Endodermal cell (in vitro differentiated cells): Measurements from ENCODE around the gene ODAD3. TPM values are rescaled to one million over a fixed set of nuclear protein-coding genes. Genes with fewer than 3 reads are reported as not detected.
"Not testable (repeated sequence)": the region's sequence is repeated elsewhere in the genome, so short reads cannot be mapped to it uniquely, and the experiment has no call there.

Source experiments
- DNase-seq: peaks from one replicate; pipeline ENCODE4 v3.0.0-alpha.2; 2017
- H3K27ac ChIP-seq: 2 replicates; pipeline ENCODE4 v1.5.1; 2013; ENCODE audit warnings: mild to moderate bottlenecking, low read depth, low read length, moderate library complexity
- H3K27me3 ChIP-seq: 2 replicates; pipeline ENCODE4 v1.6.1; 2013; ENCODE audit warnings: mild to moderate bottlenecking, low read length, moderate library complexity; ENCODE audit not compliant: insufficient read depth, control insufficient read depth, poor library complexity, severe bottlenecking
- H3K36me3 ChIP-seq: 2 replicates; pipeline ENCODE4 v1.7.0; 2013; ENCODE audit warnings: mild to moderate bottlenecking, low read length, moderate library complexity; ENCODE audit not compliant: control insufficient read depth, insufficient read depth
- H3K4me1 ChIP-seq: one replicate; pipeline ENCODE4 v1.7.0; 2013; ENCODE audit warnings: low read length; ENCODE audit not compliant: control insufficient read depth, insufficient read depth
- H3K4me3 ChIP-seq: 2 replicates; pipeline ENCODE4 v1.5.1; 2013; ENCODE audit warnings: mild to moderate bottlenecking, low read length, moderate library complexity
- H3K9ac ChIP-seq: 2 replicates; pipeline ENCODE4 v1.6.1; 2013; ENCODE audit warnings: mild to moderate bottlenecking, low read length, moderate library complexity; ENCODE audit not compliant: poor library complexity, severe bottlenecking; ENCODE audit errors: extremely low read depth
- H3K9me3 ChIP-seq: 2 replicates; pipeline ENCODE4 v1.6.1; 2013; ENCODE audit warnings: mild to moderate bottlenecking, low read length, moderate library complexity; ENCODE audit not compliant: control insufficient read depth
- H3K27ac Mint-ChIP-seq: 2 replicates; pipeline ENCODE4 v1.8.0; 2020; ENCODE audit warnings: mixed read lengths
- H3K27me3 Mint-ChIP-seq: 2 replicates; pipeline ENCODE4 v1.8.0; 2021; ENCODE audit warnings: mild to moderate bottlenecking, mixed read lengths; ENCODE audit not compliant: insufficient read depth
- H3K36me3 Mint-ChIP-seq: 2 replicates; pipeline ENCODE4 v1.8.0; 2020; ENCODE audit warnings: low read depth, mixed read lengths
- H3K4me1 Mint-ChIP-seq: 2 replicates; pipeline ENCODE4 v1.8.0; 2020; ENCODE audit warnings: mixed read lengths
- H3K4me3 Mint-ChIP-seq: 2 replicates; pipeline ENCODE4 v1.8.0; 2020; ENCODE audit warnings: mild to moderate bottlenecking, moderate library complexity, mixed read lengths
- H3K9me3 Mint-ChIP-seq: 2 replicates; pipeline ENCODE4 v1.8.0; 2020; ENCODE audit warnings: mild to moderate bottlenecking, mixed read lengths
- CTCF ChIP-seq: fragments of 200-600 bp; sonication (generic); conservative IDR thresholded peaks from 2 replicates; pipeline ENCODE4 v1.5.0; 2021; ENCODE audit warnings: antibody characterized with exemption, mild to moderate bottlenecking
- WGBS, 2 experiments: methylation state at CpG; one replicate each; pipeline versions ENCODE4 v1.1.5 to v1.1.7; 2013; ENCODE audit warnings: missing lambda C conversion rate in 2 of 2, mixed read lengths in 1 of 2; ENCODE audit not compliant: insufficient coverage in 1 of 2, insufficient read length in 1 of 2; 5-methylcytosine and 5-hydroxymethylcytosine counted together
- total RNA-seq, 2 donors: library from RNA; stranded (reverse); fragmentation: NEBNext Ultra II Directional in 1 of 2; extraction: Animal tissue kit (Norgen Biotek cat#: 25700) in 1 of 2; gene quantifications; 2 replicates in 1 of 2; 3 replicates in 1 of 2; pipeline ENCODE4 v1.2.1, GENCODE V29; 2021

Gene ODAD3
- total RNA-seq, 2 donors from 2014 or later, result 0.88 to 2.4 TPM

DNA sequence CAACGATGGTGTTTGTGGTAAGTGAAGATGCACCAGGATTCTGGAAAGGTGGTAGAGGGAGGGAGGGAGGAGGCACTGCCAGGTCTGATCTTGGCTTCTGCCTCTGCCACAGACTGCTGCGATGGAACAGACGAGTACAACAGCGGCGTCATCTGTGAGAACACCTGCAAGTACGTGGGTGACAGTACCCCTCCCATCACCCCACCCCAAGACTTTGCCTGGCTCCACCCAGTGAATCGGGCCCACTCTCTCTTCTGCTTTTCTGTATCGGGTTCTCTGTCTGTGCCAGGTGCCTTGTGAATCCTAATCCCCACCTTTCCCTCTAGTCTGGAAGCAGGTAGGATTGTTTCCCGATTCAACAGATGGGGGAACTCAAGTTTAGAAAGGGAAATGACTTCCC is 3.0 kb upstream of the ODAD3 start:
- Mint-ChIP-seq H3K36me3 (peaks cover 64% of the 10 kb centered on the region), H3K4me1 (peaks cover 11% of the 10 kb centered on the region), H3K9me3 (no peaks in the 10 kb centered on the region), H3K27ac (no peak overlapping the region), H3K27me3 (no peaks in the 10 kb centered on the region), H3K4me3 (peak overlapping the region; percentile 99)
- DNase-seq, result no peak
- Histone ChIP-seq H3K9ac (no peak overlapping the region), H3K36me3 (peaks cover 54% of the 10 kb centered on the region), H3K27me3 (no peaks in the 10 kb centered on the region), H3K4me1 (no peaks in the 10 kb centered on the region), H3K9me3 (no peaks in the 10 kb centered on the region), H3K27ac (no peak overlapping the region), H3K4me3 (no peak overlapping the region)
- TF ChIP-seq CTCF, result no peak
- 82 to 99% methylated on average over 2 to 9 of the region's 9 CpGs for WGBS, 2 experiments

DNA sequence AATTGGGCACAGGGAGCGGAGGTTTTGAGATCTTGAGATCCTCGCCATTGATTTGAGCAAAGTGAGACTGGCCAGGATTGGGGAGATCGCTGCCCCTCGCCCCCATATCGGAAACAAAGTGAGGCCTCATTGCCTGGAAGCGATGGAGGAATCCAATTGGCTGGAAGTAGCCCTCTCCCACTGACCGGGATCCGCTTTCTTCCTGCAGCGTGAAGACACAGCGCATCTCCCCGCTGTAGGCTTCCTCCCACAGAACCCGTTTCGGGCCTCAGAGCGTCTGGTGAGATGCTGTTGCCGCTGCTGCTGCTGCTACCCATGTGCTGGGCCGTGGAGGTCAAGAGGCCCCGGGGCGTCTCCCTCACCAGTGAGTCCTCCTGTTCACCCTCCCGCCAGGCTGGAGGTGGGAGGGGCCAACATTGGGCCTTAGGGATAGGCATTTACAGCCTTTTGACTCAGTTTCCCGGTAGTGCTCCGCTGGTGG is 952 bp upstream of the ODAD3 start:
- Histone ChIP-seq H3K27me3 (no peaks in the 10 kb centered on the region), H3K9me3 (no peaks in the 10 kb centered on the region), H3K4me1 (no peaks in the 10 kb centered on the region), H3K27ac (peak overlapping the region; percentile 57), H3K36me3 (peaks cover 34% of the 10 kb centered on the region), H3K9ac (peak overlapping the region; percentile 95), H3K4me3 (peak overlapping the region; percentile 98)
- H3K4me3 Mint-ChIP-seq, result peak overlapping the region; percentile 99
- no peaks in the 10 kb centered on the region for H3K9me3 Mint-ChIP-seq
- DNase-seq, result no peak
- peak overlapping the region; percentile 99 for H3K27ac Mint-ChIP-seq
- TF ChIP-seq CTCF, result no peak
- H3K4me1 Mint-ChIP-seq, result peaks cover 11% of the 10 kb centered on the region
- H3K27me3 Mint-ChIP-seq, result no peaks in the 10 kb centered on the region
- WGBS, 2 experiments, result 7 to 13% methylated on average over 11 to 21 of the region's 21 CpGs
- H3K36me3 Mint-ChIP-seq, result peaks cover 45% of the 10 kb centered on the region

DNA sequence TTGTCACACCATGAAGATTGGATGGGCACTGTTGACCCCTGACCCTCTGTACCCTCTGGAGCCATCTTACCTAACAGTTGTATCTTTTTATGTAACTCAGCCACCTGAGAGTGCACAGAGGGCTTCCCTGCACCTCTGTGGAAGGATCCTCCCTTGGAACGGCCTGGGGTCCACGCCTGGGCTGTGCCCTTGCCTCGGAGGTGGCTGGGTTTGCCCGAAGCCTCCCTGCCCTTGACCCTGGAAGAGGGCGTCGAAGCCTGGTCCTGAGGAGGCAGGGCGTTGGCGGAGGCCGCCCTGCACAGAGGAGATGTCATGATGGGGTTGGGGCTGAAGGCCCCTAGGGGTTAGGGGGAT is 241 bp downstream of the ODAD3 start:
- H3K9me3 ChIP-seq, result no peaks in the 10 kb centered on the region
- Mint-ChIP-seq H3K27me3 (no peaks in the 10 kb centered on the region), H3K4me3 (peak overlapping the region; percentile 99), H3K27ac (peak overlapping the region; percentile 70), H3K36me3 (peaks cover 35% of the 10 kb centered on the region), H3K4me1 (peaks cover 11% of the 10 kb centered on the region), H3K9me3 (no peaks in the 10 kb centered on the region)
- no peaks in the 10 kb centered on the region for H3K27me3 ChIP-seq
- TF ChIP-seq CTCF, result no peak
- 17 to 25% methylated on average over 1 to 9 of the region's 9 CpGs for WGBS, 2 experiments
- no peak overlapping the region for H3K9ac ChIP-seq
- peak overlapping the region; percentile 85 for H3K27ac ChIP-seq
- no peaks in the 10 kb centered on the region for H3K4me1 ChIP-seq
- no peak for DNase-seq
- peak overlapping the region; percentile 98 for H3K4me3 ChIP-seq
- H3K36me3 ChIP-seq, result peaks cover 26% of the 10 kb centered on the region

- not testable (repeated sequence) for H3K9ac ChIP-seq, H3K9me3 Mint-ChIP-seq, H3K4me3 ChIP-seq, H3K9me3 ChIP-seq, H3K27me3 Mint-ChIP-seq, H3K27me3 ChIP-seq, H3K27ac Mint-ChIP-seq, H3K4me1 ChIP-seq, H3K4me3 Mint-ChIP-seq, DNase-seq, H3K27ac ChIP-seq
- H3K36me3 ChIP-seq, result peaks cover 22% of the 10 kb centered on the region
- H3K4me1 Mint-ChIP-seq, result peaks cover 11% of the 10 kb centered on the region
- H3K36me3 Mint-ChIP-seq, result peaks cover 30% of the 10 kb centered on the region
- 90 to 94% methylated on average over 3 of the region's 3 CpGs for WGBS, 2 experiments
These were observed 1.4 kb downstream of the ODAD3 start for GRCh38 chr19:11433526-11433925.
